Osteocyte (in vitro differentiated cells): ENCODE measurements around the gene SCN8A. TPM values are rescaled to one million over a fixed set of nuclear protein-coding genes. Genes with fewer than 3 reads are reported as not detected.

Experiments
- DNase-seq: peaks from one replicate; pipeline ENCODE4 v3.0.0; 2021; ENCODE audit warnings: mixed read lengths; ENCODE audit not compliant: unreplicated experiment; ENCODE audit errors: extremely low spot score
- H3K27ac Mint-ChIP-seq: one replicate; pipeline ENCODE4 v1.8.0; 2021; ENCODE audit warnings: mild to moderate bottlenecking, mixed read lengths; ENCODE audit not compliant: unreplicated experiment
- H3K27me3 Mint-ChIP-seq: one replicate; pipeline ENCODE4 v1.8.0; 2021; ENCODE audit warnings: mixed read lengths; ENCODE audit not compliant: unreplicated experiment
- H3K36me3 Mint-ChIP-seq: one replicate; pipeline ENCODE4 v1.8.0; 2021; ENCODE audit warnings: mixed read lengths; ENCODE audit not compliant: unreplicated experiment
- H3K4me1 Mint-ChIP-seq: one replicate; pipeline ENCODE4 v1.8.0; 2021; ENCODE audit warnings: mixed read lengths; ENCODE audit not compliant: unreplicated experiment
- H3K4me3 Mint-ChIP-seq: one replicate; pipeline ENCODE4 v1.8.0; 2021; ENCODE audit warnings: mild to moderate bottlenecking, moderate library complexity, mixed read lengths; ENCODE audit not compliant: unreplicated experiment
- H3K9me3 Mint-ChIP-seq: one replicate; pipeline ENCODE4 v1.8.0; 2021; ENCODE audit warnings: mixed read lengths; ENCODE audit not compliant: unreplicated experiment
- CTCF ChIP-seq: fragments of 200-600 bp; sonication (generic); IDR thresholded peaks from 2 replicates; pipeline ENCODE4 v1.5.0; 2021; ENCODE audit warnings: antibody characterized with exemption, mild to moderate bottlenecking, moderate library complexity
- total RNA-seq: library from RNA; stranded (reverse); gene quantifications from 2 replicates; pipeline ENCODE4 v1.2.1, GENCODE V29; 2021

SCN8A gene
- total RNA-seq, 1 donor from 2014 or later: 1.5 TPM

DNA sequence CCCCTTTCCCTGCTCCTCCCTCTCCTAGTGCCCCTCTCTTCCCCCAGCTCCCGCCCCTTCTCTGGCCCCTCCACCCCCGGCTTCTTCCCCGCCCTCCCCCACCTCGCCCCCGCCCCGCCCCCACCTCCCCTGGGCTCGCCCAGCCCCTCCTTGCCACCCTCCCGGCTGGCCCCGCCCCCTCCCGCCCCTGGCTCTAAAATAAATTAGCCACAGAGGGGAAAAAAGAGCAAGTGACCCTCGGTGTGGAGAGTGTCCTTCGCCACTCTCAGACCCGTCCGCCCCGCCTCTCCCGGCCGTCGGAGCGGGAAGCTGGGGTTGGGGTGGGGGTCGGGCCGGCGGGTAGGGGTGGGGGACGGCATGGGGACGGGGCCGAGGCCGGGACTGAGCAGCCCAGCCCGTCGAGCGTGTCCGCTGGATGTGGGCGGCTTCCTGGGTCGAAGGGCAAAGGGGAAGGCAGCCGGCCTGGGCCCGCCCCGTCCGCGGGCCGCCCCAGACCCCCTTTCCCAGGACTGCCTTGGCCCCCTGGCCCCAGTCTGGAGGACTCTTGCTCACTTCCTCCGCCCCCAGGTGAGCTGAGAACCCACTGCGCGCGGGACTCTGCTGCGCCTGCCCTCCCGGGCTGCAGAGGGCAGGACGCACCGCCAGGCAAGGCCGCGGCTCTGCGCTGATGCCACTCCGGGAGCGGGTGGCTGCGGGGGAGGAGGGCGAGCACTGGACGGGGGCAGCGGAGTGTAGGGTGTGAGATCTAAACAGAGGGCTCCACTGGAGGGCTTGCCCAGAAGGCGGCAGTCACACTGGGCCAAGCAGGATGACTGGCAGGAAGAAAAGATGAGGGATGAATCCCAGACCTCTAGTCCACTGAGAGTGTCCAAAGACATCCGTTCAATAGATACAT, 258.1 kb downstream of the SCN8A start:
- H3K4me3 Mint-ChIP-seq: peak overlapping the region; percentile 6
- no peak for TF ChIP-seq CTCF
- DNase-seq: no peak
- H3K36me3 Mint-ChIP-seq: no peaks in the 10 kb centered on the region
- no peak overlapping the region for H3K27ac Mint-ChIP-seq
- H3K27me3 Mint-ChIP-seq: peaks cover 38% of the 10 kb centered on the region
- no peaks in the 10 kb centered on the region for H3K9me3 Mint-ChIP-seq
- peaks cover 11% of the 10 kb centered on the region for H3K4me1 Mint-ChIP-seq

GRCh38 chr12:51850081-51850964, 259.3 kb downstream of the SCN8A start:
- H3K27me3 Mint-ChIP-seq: peaks cover 26% of the 10 kb centered on the region
- no peak overlapping the region for H3K27ac Mint-ChIP-seq
- DNase-seq: no peak
- TF ChIP-seq CTCF: no peak
- peaks cover 11% of the 10 kb centered on the region for H3K4me1 Mint-ChIP-seq
- H3K4me3 Mint-ChIP-seq: no peak overlapping the region
- no peaks in the 10 kb centered on the region for H3K36me3 Mint-ChIP-seq
- H3K9me3 Mint-ChIP-seq: no peaks in the 10 kb centered on the region

DNA sequence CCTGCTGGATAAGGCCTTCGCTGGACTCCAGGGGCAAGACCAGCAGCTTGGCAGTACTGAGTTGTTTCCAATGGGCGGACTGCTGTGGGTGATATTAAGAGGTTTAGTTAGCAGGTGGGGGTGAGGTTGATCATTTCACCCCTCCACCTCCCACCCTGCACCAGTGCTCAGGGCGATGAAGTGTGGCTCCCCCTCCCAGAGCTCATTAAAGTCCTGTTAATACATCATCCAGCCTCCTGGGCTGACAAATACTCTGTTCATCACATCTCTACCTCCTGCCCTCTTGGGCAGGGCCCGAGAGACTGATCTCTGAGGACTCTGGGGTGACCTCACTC, 259.9 kb downstream of the SCN8A start:
- H3K4me1 Mint-ChIP-seq: peaks cover 16% of the 10 kb centered on the region
- H3K27ac Mint-ChIP-seq: no peak overlapping the region
- TF ChIP-seq CTCF: no peak
- H3K27me3 Mint-ChIP-seq: peaks cover 24% of the 10 kb centered on the region
- H3K4me3 Mint-ChIP-seq: no peak overlapping the region
- DNase-seq: no peak
- H3K9me3 Mint-ChIP-seq: no peaks in the 10 kb centered on the region
- no peaks in the 10 kb centered on the region for H3K36me3 Mint-ChIP-seq

GRCh38 chr12:51851413-51852124, 260.5 kb downstream of the SCN8A start:
- DNase-seq: no peak
- H3K9me3 Mint-ChIP-seq: no peaks in the 10 kb centered on the region
- no peaks in the 10 kb centered on the region for H3K36me3 Mint-ChIP-seq
- H3K4me3 Mint-ChIP-seq: no peak overlapping the region
- peaks cover 25% of the 10 kb centered on the region for H3K27me3 Mint-ChIP-seq
- H3K4me1 Mint-ChIP-seq: peaks cover 22% of the 10 kb centered on the region
- TF ChIP-seq CTCF: no peak
- H3K27ac Mint-ChIP-seq: no peak overlapping the region
